GM21717 (cell line): ENCODE results near the gene GRAP2.
"Not testable (repeated sequence)": the region's sequence is repeated elsewhere in the genome, so short reads cannot be mapped to it uniquely, and the experiment has no call there.

Experiments
- ATAC-seq: cut with Tn5 transposase; IDR thresholded peaks from one replicate; pipeline ENCODE4 v1.9.1; 2021; ENCODE audit warnings: mild to moderate bottlenecking, moderate library complexity; ENCODE audit not compliant: unreplicated experiment

The GRAP2 gene

DNA sequence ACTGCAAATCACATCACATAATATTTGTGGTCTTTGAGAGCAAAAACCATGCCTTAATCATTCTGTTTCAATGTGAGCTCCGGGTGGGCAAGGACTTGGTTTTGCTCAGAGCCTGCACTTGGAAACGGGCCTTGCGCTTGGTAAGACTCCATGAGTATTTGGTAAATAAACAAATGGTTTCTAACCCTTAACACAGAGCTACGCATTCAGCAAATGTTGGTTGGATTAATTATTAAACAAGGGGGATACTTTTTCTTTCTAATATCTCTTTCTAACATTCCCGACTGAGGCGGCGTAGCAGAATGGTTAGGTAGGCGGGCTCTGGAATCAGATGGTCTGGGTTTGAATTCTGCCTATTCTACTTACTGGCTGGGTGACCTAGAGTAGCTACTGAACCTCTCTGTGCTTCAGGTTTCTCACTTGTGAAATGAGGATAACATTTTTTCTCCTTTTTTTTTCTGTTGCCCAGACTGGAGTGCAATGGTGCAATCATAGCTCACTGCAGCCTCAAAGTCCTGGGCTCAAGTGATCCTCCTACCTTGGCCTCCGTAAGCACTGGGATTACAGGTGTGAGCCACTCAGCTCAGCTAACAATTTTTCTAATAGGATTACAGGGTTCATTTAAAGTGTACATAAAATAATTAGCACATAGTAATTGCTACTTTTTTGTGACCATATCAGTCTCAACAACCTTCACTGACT, 90.4 kb downstream of the GRAP2 start:
- ATAC-seq: no peak

DNA sequence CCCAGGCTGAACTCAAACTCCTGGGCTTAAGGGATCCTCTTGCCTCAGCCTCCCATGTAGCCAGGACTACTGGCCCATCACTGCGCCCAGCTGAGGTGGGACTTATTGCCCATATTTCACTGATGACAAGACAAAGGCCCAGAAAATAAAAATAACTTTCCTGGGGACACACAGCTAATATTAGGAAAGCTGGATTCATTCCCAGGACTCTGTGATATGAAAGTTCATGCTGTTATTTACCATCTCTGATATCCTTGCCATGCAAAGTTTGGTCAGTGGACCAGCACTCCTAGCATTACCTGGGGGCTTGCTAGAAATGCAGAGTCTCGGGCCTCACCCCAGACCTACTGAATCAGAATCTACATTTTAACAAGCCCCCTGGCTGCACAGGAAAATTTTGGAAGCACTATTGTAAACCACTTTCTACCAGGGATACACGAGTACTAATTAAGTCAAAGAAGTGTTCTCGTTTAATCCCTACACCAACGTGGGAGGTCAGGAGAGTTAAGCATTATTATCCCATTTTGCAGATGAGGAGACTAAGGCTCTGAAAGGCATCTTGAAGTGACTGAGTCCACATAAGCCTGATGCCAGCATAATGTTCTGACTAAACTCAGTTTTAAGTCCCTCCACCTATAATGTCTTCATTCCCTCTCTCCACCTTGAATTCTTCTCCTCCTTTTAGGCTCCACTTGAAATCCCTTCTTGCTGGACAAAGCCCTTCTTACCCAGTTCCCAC, 91.4 kb downstream of the GRAP2 start:
- ATAC-seq: no peak

DNA sequence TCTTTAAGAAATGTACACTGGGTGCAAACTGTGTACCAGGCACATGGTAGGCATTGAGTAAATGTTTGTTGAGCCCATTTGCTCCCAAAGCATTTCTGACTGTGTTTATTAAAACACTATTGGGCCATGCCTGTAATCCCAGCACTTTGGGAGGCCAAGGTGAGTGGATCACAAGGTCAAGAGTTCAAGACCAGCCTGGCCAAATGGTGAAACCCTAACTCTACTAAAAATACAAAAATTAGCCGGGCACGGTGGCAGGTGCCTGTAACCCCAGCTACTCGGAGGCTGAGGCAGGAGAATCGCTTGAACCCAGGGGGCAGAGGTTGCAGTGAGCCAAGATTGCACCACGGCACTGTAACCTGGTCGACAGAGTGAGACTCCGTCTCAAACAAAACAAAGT, 92.0 kb downstream of the GRAP2 start:
- ATAC-seq: not testable (repeated sequence)

- ATAC-seq: no peak
Observed at GRCh38 chr22:39994041-39994565, 93.2 kb downstream of the GRAP2 start.

GRCh38 chr22:39994566-39995392, 93.9 kb downstream of the GRAP2 start, which contains the start of gene FAM83F:
FAM83F (plus strand) TSS chr22:39994954; CDS start chr22:39995043, 89 bp downstream.
- no peak for ATAC-seq

DNA sequence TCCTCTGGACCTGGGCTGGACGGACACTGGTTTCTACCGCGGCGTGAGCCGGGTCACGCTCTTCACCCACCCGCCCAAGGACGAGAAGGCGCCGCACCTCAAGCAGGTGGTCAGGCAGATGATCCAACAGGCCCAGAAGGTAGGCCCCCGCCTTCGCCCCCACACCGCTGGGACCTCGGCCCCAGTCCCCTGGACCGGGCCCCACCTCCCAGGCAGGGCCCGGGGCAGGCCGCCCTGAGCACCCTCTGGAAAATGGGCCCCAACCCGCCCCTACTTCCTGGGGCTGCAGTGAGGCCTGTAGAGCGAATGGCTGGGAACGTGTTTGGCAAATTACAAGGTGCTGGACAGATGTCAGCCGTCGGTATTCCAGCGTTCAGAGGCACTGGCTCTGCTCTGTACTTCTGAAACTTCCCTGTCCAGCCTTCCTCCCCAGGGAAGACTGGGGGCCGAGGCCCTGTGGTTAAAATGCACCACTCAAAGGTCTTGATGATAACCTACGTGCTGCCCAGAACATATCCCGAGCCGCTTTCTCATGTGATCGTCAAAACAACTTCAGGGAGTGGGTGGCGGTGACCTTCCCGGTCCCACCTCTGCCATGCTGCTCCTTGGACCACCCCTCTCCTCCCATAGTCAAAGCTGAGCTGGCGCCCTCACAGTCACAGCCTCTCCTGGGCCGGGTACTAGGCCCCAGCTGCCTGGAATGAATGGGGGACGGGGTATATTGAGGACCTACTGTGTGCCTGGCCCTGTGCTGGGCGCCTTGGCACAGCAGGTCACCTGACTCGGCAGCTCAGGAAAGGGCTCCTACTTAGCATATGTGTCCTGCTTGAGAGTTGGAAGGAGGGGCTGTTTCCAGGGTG, 94.7 kb downstream of the GRAP2 start:
- no peak for ATAC-seq

GRCh38 chr22:39996732-39997131, 95.8 kb downstream of the GRAP2 start:
- no peak for ATAC-seq

DNA sequence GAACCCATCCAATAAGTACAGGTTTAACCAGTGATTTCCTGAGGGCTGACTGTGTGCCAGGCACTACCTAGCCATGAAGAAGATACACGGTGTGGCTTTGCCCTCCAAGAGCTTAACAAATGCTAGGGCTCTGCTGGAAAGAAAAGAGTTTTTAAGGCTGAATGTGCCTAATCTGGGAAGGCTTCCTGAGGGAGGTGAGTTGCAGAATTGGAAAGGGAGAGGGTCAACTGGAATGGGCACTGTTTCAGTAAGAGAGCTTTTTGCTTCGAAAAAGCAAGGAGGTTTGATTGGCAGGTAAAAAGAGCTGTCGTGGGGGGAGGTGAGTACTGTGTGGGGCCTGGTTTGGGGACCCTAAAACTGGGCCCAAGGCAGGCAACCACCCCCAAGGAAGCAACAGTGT, 96.5 kb downstream of the GRAP2 start:
- ATAC-seq: no peak

DNA sequence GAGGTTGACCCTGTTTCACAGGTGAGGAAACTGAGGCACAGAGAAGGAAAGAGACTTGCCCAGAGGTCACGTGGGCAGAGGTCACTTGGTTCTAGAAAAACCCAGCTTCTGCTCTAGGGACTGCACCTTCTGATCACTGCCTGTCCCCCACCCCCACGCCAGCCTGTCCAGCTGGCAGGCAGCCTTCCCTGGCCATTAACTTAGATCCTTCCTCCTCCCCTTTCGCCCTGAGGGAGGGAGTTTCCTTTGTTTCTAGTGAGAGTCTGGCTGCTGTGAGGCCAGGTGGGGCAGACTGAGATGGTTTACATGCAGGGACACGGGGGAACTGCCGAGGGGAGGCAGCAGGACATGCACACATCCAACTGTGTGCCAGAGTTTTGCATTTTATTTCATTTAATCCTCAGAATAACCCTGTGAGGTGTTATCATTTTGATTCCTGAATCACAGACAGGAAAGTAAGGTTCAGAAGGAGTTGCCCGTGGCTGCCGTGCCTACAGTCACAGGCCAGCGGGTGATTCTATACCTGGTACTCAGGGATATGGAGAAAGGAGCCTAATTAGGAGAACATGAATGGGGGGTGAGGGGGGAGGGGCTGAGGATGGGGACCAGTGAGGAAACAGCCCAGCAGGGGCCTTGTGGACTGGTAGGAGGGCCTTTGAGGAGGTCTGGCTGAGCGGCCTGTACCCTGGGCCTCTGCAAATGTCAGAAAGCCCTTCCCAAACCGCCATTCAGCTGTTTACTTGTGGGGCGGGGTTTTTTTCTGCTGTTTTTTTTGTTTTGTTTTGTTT, 97.2 kb downstream of the GRAP2 start:
- ATAC-seq: no peak

DNA sequence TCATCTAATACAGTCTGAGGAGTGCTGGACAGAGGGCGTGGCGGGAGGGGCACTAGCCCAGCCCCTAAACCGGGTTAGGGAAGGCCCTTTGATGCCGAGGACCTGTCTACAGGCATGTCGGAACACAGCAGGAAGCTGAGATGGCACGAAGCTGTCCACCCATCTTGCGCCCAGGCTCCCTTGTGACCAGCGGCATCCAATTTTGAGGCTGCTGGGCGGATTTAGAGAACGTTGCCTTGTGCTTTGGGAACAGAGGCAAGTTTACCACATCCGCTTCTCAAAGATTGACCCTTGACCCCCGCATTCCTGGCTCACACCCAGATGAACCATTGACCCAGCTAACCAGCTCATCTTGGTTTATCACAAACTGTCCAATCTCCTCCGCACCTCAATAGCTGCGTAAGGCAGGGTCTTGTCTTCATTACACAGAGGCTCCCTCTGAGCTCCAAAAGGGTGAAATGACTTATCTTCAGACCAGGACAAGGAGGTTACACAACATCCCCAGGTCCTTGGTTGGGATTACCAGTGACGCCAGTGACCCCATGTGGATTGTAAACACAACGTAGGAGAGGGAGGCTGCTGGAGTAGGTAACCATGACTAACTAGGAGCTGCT, 98.4 kb downstream of the GRAP2 start:
- no peak for ATAC-seq

- no peak for ATAC-seq
Observed at GRCh38 chr22:40000171-40000570, 99.3 kb downstream of the GRAP2 start.

GRCh38 chr22:40001106-40001505, 100.2 kb downstream of the GRAP2 start:
- no peak for ATAC-seq

DNA sequence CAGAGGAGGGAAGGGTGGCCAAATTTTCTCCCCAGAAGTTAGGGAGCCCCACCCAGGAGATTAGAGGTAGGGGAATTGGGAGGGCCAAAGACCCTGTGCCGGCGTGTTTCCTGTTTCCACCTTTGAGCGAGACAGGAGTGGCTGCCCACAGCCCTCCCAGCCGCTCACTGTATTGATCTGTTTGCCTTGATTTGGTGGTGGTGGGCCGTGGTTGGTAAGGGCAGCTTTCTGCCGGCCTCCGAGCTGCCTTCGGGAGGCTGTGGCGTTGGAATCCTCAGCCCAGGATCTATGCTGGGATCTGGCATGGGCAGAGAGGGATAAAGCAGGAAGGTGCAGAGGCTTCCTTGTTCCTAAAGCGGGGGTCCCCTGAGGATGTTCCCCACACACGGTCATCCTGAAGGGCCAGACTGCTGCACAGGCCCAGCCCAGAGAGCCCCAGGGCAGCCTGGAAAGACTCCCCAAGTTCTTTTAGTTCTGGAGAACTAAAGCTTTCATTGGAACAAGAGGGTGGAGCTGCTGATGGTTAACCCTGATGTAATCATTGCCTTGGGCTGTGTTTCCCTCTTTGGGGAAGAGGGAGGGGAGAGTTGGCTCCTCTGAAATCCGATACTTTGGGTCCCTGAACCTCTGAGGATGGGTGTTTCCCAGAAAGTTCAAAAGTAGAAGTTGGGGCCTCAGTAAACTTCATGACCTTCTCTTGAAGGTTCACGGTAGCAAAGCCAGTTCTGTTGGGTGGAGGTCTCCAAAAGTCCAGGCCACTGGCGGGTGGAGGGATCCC, 101.1 kb downstream of the GRAP2 start:
- ATAC-seq: no peak

- ATAC-seq: no peak
Observed at GRCh38 chr22:40002935-40003715, 102.2 kb downstream of the GRAP2 start.

DNA sequence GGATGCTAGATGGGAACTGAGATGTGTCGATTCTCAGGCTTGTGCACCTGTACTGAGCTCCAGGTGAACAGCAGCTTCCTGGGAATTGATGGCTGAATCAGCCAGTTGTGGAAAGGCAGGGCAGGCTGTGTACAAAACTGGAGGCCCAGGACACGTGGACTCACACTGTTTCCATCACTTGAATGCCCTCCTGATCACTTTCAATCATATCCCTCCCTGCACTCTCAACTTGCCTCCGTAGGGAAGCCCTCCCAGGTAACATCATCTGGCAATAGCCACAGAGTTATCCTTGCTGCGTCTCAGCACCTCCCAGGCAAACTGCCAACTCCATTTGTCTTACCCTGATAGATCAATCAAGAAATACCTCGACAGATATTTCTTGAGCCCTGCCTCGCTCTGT, 104.0 kb downstream of the GRAP2 start:
- no peak for ATAC-seq

DNA sequence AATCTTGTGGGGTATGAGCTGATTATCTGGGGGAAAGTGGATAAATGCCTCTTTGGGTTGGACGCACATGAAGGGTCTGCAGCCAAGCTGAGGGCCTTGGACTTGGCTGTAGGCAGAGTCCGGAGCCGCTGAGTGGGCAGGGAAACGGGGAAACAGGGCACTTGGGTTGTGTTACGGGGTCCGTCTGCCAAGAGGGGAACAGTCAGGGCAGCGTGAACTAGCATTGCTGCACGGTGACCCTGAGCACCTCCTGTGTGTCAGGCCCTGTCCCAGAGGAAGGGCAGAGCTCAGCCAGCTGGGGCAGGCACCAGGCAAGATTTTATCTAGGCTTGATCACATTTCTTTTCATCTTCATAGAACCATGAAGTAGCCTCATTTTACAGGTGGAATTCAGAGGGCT, 105.8 kb downstream of the GRAP2 start:
- ATAC-seq: no peak

- ATAC-seq: no peak
Observed at GRCh38 chr22:40007853-40008710, 107.2 kb downstream of the GRAP2 start.
